Ovary (tissue), 9 donors: ENCODE measurements around the gene SNAP29. TPM values are rescaled to one million over a fixed set of nuclear protein-coding genes. Genes with fewer than 3 reads are reported as not detected.
"Not testable (repeated sequence)": the region's sequence is repeated elsewhere in the genome, so short reads cannot be mapped to it uniquely, and the experiment has no call there.

Source experiments
- DNase-seq, 5 donors: peaks; one replicate each; pipeline ENCODE4 v3.0.0-alpha.2; 2019 to 2020
- H3K27ac ChIP-seq, 2 donors: fragments of 200-600 bp; one replicate each; pipeline versions ENCODE4 v1.5.1 to v1.8.0; 2019 to 2022
- H3K27me3 ChIP-seq: fragments of 200-600 bp; one replicate; pipeline ENCODE4 v1.8.0; 2022
- H3K36me3 ChIP-seq: fragments of 200-600 bp; sonication (generic); one replicate; pipeline ENCODE4 v1.5.1; 2019
- H3K4me1 ChIP-seq: one replicate; pipeline ENCODE4 v1.8.1; 2013; ENCODE audit warnings: mild to moderate bottlenecking, moderate library complexity; ENCODE audit not compliant: insufficient read depth
- H3K4me3 ChIP-seq: fragments of 200-600 bp; sonication (generic); one replicate; pipeline ENCODE4 v1.5.1; 2017
- H3K9me3 ChIP-seq, 2 donors: fragments of 200-600 bp in 1 of 2; sonication (generic) in 1 of 2; one replicate each; pipeline versions ENCODE4 v1.5.1 to v1.8.1; 2013 to 2019; ENCODE audit warnings: mild to moderate bottlenecking in 1 of 2, moderate library complexity in 1 of 2
- CTCF ChIP-seq, 3 donors: fragments of 450-650 bp in 2 of 3; fragments of 200-600 bp in 1 of 3; IDR thresholded peaks; one replicate each; pipeline versions ENCODE4 v1.5.1 to v1.8.0; 2016 to 2022; ENCODE audit warnings: antibody characterized with exemption in 3 of 3, mild to moderate bottlenecking in 1 of 3
- EP300 ChIP-seq: sonication (generic); formaldehyde crosslinking; IDR thresholded peaks from one replicate; pipeline ENCODE4 v1.6.1; 2017; ENCODE audit warnings: antibody characterized with exemption
- POLR2A ChIP-seq: fragments of 450-650 bp; IDR thresholded peaks from one replicate; pipeline ENCODE4 v1.6.1; 2017; ENCODE audit warnings: antibody characterized with exemption, mild to moderate bottlenecking, moderate library complexity
- WGBS, 3 donors: extraction: QIAGEN DNeasy Blood & Tissue Kit in 1 of 3; methylation state at CpG; one replicate each; pipeline versions ENCODE4 v1.1.5 to v1.1.7; 2013 to 2017; 5-methylcytosine and 5-hydroxymethylcytosine counted together
- intact Hi-C, 4 donors: fragments of 100-400 bp; cut with DNase I; formaldehyde crosslinking; loops; one replicate each; pipeline versions ENCODE4 v1.11.0 to v1.15.1; 2022 to 2023
- polyA plus RNA-seq, 2 donors: library from polyadenylated mRNA; stranded (reverse); fragments of 200-250 nt in 1 of 2; fragments of 350-450 nt in 1 of 2; fragmentation: Illumina TruSeq in 1 of 2; extraction: RNeasy Lipid Tissue Mini Kit (QIAGEN cat#74804) in 1 of 2; gene quantifications; one replicate each; pipeline ENCODE4 v1.2.3, GENCODE V29; 2013 to 2014
- total RNA-seq, 7 donors: library from RNA; depleted of rRNA in 2 of 7; stranded (reverse); fragments of >200 nt in 2 of 7; fragmentation: NEBNext Ultra II Directional in 3 of 7; extraction: Animal tissue kit (Norgen Biotek cat#: 25700) in 3 of 7; gene quantifications; one replicate each; pipeline versions ENCODE4 v1.1.0 to v1.2.4, GENCODE V29; 2016 to 2023
- donor health status: DM: no; HTN: no; CAD: no; lungs with moderate emphysema.
- donor health status: DM: no; HTN: no; CAD: no.
- donor health status: Bipolar disorder and iron deficiency.
- donor health status: DM: yes; HTN: yes; CAD: no.
- donor health status: DM: no; HTN: no; CAD: no.
- donor health status: DM: yes; HTN: yes; CAD: no.

Gene SNAP29
- total and polyA plus RNA-seq, 9 donors = 12.0 to 58.6 (median 22.9) TPM

GRCh38 chr22:20823264-20823663, 35.5 kb upstream of the SNAP29 start:
- Histone ChIP-seq H3K27me3 (no peaks in the 10 kb centered on the region), H3K27ac (no peak overlapping the region), H3K36me3 (no peaks in the 10 kb centered on the region), H3K4me1 (no peaks in the 10 kb centered on the region), H3K9me3 (no peaks in the 10 kb centered on the region), H3K4me3 (no peak overlapping the region)
- intact Hi-C loops = no loop called here
- TF ChIP-seq EP300 = no peak
- no peak for TF ChIP-seq CTCF (IDR thresholded peaks at IDR 0.05)
- TF ChIP-seq POLR2A = no peak
- no peak for DNase-seq
- 96 to 100% (median 97%) methylated on average over 1 of the region's 1 CpG for WGBS, 3 donors

GRCh38 chr22:20825216-20825615, 33.6 kb upstream of the SNAP29 start:
- H3K27ac ChIP-seq, intact Hi-C loops, DNase-seq, H3K4me3 ChIP-seq, H3K9me3 ChIP-seq, H3K36me3 ChIP-seq, H3K4me1 ChIP-seq, H3K27me3 ChIP-seq: not testable (repeated sequence)
- WGBS, 3 donors = 96 to 98% (median 97%) methylated on average over 4 of the region's 4 CpGs

- H3K27me3 ChIP-seq = no peaks in the 10 kb centered on the region
- intact Hi-C loops = no loop called here
- TF ChIP-seq POLR2A = no peak
- TF ChIP-seq CTCF (IDR thresholded peaks at IDR 0.05) = no peak
- no peak for TF ChIP-seq EP300
- 91 to 92% (median 91%) methylated on average over 6 of the region's 6 CpGs for WGBS, 3 donors
- no peak overlapping the region for H3K4me3 ChIP-seq
- H3K4me1 ChIP-seq = no peaks in the 10 kb centered on the region
- no peaks in the 10 kb centered on the region for H3K36me3 ChIP-seq
- H3K27ac ChIP-seq = no peak overlapping the region
- no peak for DNase-seq
- H3K9me3 ChIP-seq = no peaks in the 10 kb centered on the region
Observed at GRCh38 chr22:20825624-20826023, 33.2 kb upstream of the SNAP29 start.

GRCh38 chr22:20826373-20827152, 32.2 kb upstream of the SNAP29 start:
- H3K4me1 ChIP-seq, H3K4me3 ChIP-seq, H3K27ac ChIP-seq, H3K9me3 ChIP-seq, H3K27me3 ChIP-seq, H3K36me3 ChIP-seq, intact Hi-C loops, DNase-seq: not testable (repeated sequence)
- 92 to 95% (median 94%) methylated on average over 5 of the region's 5 CpGs for WGBS, 3 donors

GRCh38 chr22:20829491-20830134, 29.2 kb upstream of the SNAP29 start:
- 88 to 97% (median 91%) methylated on average over 3 of the region's 3 CpGs for WGBS, 3 donors
- H3K27ac ChIP-seq = no peak overlapping the region
- intact Hi-C loops = no loop called here
- H3K4me3 ChIP-seq = no peak overlapping the region
- no peaks in the 10 kb centered on the region for H3K9me3 ChIP-seq
- H3K4me1 ChIP-seq = no peaks in the 10 kb centered on the region
- no peak for TF ChIP-seq POLR2A
- no peak for TF ChIP-seq CTCF (IDR thresholded peaks at IDR 0.05)
- no peak for TF ChIP-seq EP300
- no peak for DNase-seq
- H3K27me3 ChIP-seq = no peaks in the 10 kb centered on the region
- H3K36me3 ChIP-seq = peaks cover 3% of the 10 kb centered on the region
